IMR-90 (cell line): ENCODE measurements around the gene ZNF644. TPM values are rescaled to one million over a fixed set of nuclear protein-coding genes. Genes with fewer than 3 reads are reported as not detected.

Experiments used
- ATAC-seq: fragments of 200-7000 bp; cut with Tn5 transposase; 2 replicates; pipeline ENCODE4 v1.9.1; 2020; ENCODE audit warnings: low read depth, mild to moderate bottlenecking, moderate library complexity
- BruUV-seq: library from RNA; stranded (reverse); fragments of 400-500 nt; replicated peaks from 2 replicates; lab custom pipeline; 2021; lab: Mats Ljungman, UMichigan
- CTCF ChIA-PET: fragments of 300-600 bp; formaldehyde crosslinking; extraction: SDS; loops from one replicate; lab custom pipeline; 2021; ENCODE audit warnings: antibody characterized with exemption; lab: Yijun Ruan, JAX
- POLR2A ChIA-PET: fragments of 300-600 bp; sonication (Branson Sonifier 250); formaldehyde crosslinking; loops from one replicate; lab custom pipeline; 2022; ENCODE audit warnings: antibody characterized with exemption; ENCODE audit not compliant: unreplicated experiment; lab: Charles Lee
- DNase-seq: peaks from one replicate; pipeline ENCODE4 v3.0.0; 2013
- H2AFZ ChIP-seq: replicated peaks from 2 replicates; pipeline ENCODE3; 2013; ENCODE audit warnings: low read length, mild to moderate bottlenecking; ENCODE audit not compliant: poor library complexity
- H2AK5ac ChIP-seq: 2 replicates; pipeline ENCODE4 v1.6.1; 2013; ENCODE audit warnings: low read depth, low read length, inconsistent platforms
- H2AK9ac ChIP-seq: replicated peaks from 2 replicates; pipeline ENCODE3; 2013; ENCODE audit warnings: mild to moderate bottlenecking, low read depth, low read length, moderate library complexity; ENCODE audit not compliant: poor library complexity
- H2BK120ac ChIP-seq: 2 replicates; pipeline ENCODE4 v1.6.1; 2013; ENCODE audit warnings: low read depth, low read length, inconsistent platforms
- H2BK15ac ChIP-seq: 3 replicates; pipeline ENCODE4 v1.6.1; 2013; ENCODE audit warnings: low read depth, low read length, inconsistent platforms
- H2BK20ac ChIP-seq: 2 replicates; pipeline ENCODE4 v1.6.1; 2013; ENCODE audit warnings: low read depth, mild to moderate bottlenecking, inconsistent platforms, low read length, moderate library complexity
- H2BK5ac ChIP-seq: 2 replicates; pipeline ENCODE4 v1.6.1; 2013; ENCODE audit warnings: mild to moderate bottlenecking, low read depth, low read length, inconsistent platforms; ENCODE audit not compliant: poor library complexity, severe bottlenecking
- H3K14ac ChIP-seq: replicated peaks from 2 replicates; pipeline ENCODE4 v1.6.1; 2013; ENCODE audit warnings: low read depth, low read length, inconsistent platforms
- H3K18ac ChIP-seq: 2 replicates; pipeline ENCODE4 v1.6.1; 2013; ENCODE audit warnings: low read depth, low read length, control low read depth
- H3K23ac ChIP-seq: 2 replicates; pipeline ENCODE4 v1.6.1; 2013; ENCODE audit warnings: low read depth, low read length, inconsistent platforms
- H3K27ac ChIP-seq: 2 replicates; pipeline ENCODE4 v1.5.1; 2013; ENCODE audit warnings: mild to moderate bottlenecking, control low read depth, low read length; ENCODE audit not compliant: insufficient read depth
- H3K27me3 ChIP-seq: 2 replicates; pipeline ENCODE4 v1.6.1; 2013; ENCODE audit warnings: low read length; ENCODE audit not compliant: control insufficient read depth, insufficient read depth
- H3K36me3 ChIP-seq: 2 replicates; pipeline ENCODE4 v1.6.1; 2013; ENCODE audit warnings: low read length, mixed read lengths; ENCODE audit not compliant: control insufficient read depth, insufficient read depth
- H3K4ac ChIP-seq: 2 replicates; pipeline ENCODE4 v1.6.1; 2013; ENCODE audit warnings: low read depth, low read length, inconsistent platforms
- H3K4me1 ChIP-seq: 2 replicates; pipeline ENCODE4 v1.6.1; 2013; ENCODE audit warnings: low read length, mixed read lengths; ENCODE audit not compliant: control insufficient read depth, insufficient read depth
- H3K4me2 ChIP-seq: 2 replicates; pipeline ENCODE4 v1.6.1; 2013; ENCODE audit warnings: low read depth, mild to moderate bottlenecking, control low read depth, low read length, moderate library complexity
- H3K4me3 ChIP-seq: 2 replicates; pipeline ENCODE4 v1.5.1; 2013; ENCODE audit warnings: low read depth, mild to moderate bottlenecking, control low read depth, low read length, moderate library complexity; ENCODE audit not compliant: insufficient read depth
- H3K56ac ChIP-seq: 2 replicates; pipeline ENCODE4 v1.6.1; 2013; ENCODE audit warnings: low read length, inconsistent platforms; ENCODE audit not compliant: insufficient read depth; ENCODE audit errors: extremely low read depth
- H3K79me1 ChIP-seq, 2 experiments: 2 replicates each; pipeline ENCODE4 v1.6.1; 2013; ENCODE audit warnings: low read length in 2 of 2, inconsistent platforms in 1 of 2, low read depth in 1 of 2
- H3K9ac ChIP-seq: 2 replicates; pipeline ENCODE4 v1.6.1; 2013; ENCODE audit warnings: low read depth, low read length, control low read depth
- H3K9me1 ChIP-seq: 2 replicates; pipeline ENCODE4 v1.6.1; 2013; ENCODE audit warnings: low read length, inconsistent platforms; ENCODE audit not compliant: insufficient read depth
- H3K9me3 ChIP-seq: 2 replicates; pipeline ENCODE4 v1.6.1; 2013; ENCODE audit warnings: low read length; ENCODE audit not compliant: control insufficient read depth, insufficient read depth
- H4K20me1 ChIP-seq: 2 replicates; pipeline ENCODE4 v1.6.1; 2013; ENCODE audit warnings: low read length, inconsistent platforms; ENCODE audit not compliant: insufficient read depth
- H4K5ac ChIP-seq: 2 replicates; pipeline ENCODE4 v1.6.1; 2013; ENCODE audit warnings: mild to moderate bottlenecking, low read depth, low read length, control low read depth
- H4K8ac ChIP-seq, 2 experiments: 2 replicates each; pipeline ENCODE4 v1.6.1; 2013; ENCODE audit warnings: low read depth in 2 of 2, low read length in 2 of 2, control low read depth in 1 of 2, inconsistent platforms in 1 of 2
- H4K91ac ChIP-seq: 2 replicates; pipeline ENCODE4 v1.6.1; 2013; ENCODE audit warnings: low read depth, low read length, inconsistent platforms; ENCODE audit not compliant: insufficient read depth
- BHLHE40 ChIP-seq: fragments of 150-350 bp; IDR thresholded peaks from 2 replicates; pipeline ENCODE4 v1.6.1; 2016; ENCODE audit warnings: mild to moderate bottlenecking, low read depth, low read length
- CEBPB ChIP-seq: IDR thresholded peaks from 2 replicates; pipeline ENCODE4 v1.6.1; 2012; ENCODE audit warnings: low read depth, low read length, improper control_type of control experiment
- CHD1 ChIP-seq: IDR thresholded peaks from 2 replicates; pipeline ENCODE4 v1.6.1; 2012; ENCODE audit warnings: low read depth, low read length, improper control_type of control experiment
- CTCF ChIP-seq: conservative IDR thresholded peaks from 2 replicates; pipeline ENCODE4 v1.5.1; 2012; ENCODE audit warnings: mild to moderate bottlenecking, low read depth, low read length, improper control_type of control experiment
- ELK1 ChIP-seq: fragments of 150-350 bp; IDR thresholded peaks from 2 replicates; pipeline ENCODE4 v1.6.1; 2016; ENCODE audit warnings: low read depth, mild to moderate bottlenecking, low read length, moderate library complexity, borderline replicate concordance
- FOS ChIP-seq: fragments of 150-350 bp; IDR thresholded peaks from 2 replicates; pipeline ENCODE4 v1.6.1; 2016; ENCODE audit warnings: low read depth, low read length
- MAFK ChIP-seq: IDR thresholded peaks from 2 replicates; pipeline ENCODE4 v1.6.1; 2012; ENCODE audit warnings: low read depth, low read length, improper control_type of control experiment
- MAZ ChIP-seq: IDR thresholded peaks from 2 replicates; pipeline ENCODE4 v1.6.1; 2012; ENCODE audit warnings: low read depth, mild to moderate bottlenecking, low read length, improper control_type of control experiment, moderate library complexity, borderline replicate concordance
- MXI1 ChIP-seq: IDR thresholded peaks from 2 replicates; pipeline ENCODE4 v1.6.1; 2012; ENCODE audit warnings: low read depth, mild to moderate bottlenecking, low read length, moderate library complexity, borderline replicate concordance
- NFE2L2 ChIP-seq: fragments of 150-350 bp; IDR thresholded peaks from 2 replicates; pipeline ENCODE4 v1.6.1; 2016; ENCODE audit warnings: low read depth, mild to moderate bottlenecking, low read length
- POLR2A ChIP-seq: IDR thresholded peaks from 2 replicates; pipeline ENCODE4 v1.6.1; 2012; ENCODE audit warnings: mild to moderate bottlenecking, low read depth, low read length
- RAD21 ChIP-seq: IDR thresholded peaks from 2 replicates; pipeline ENCODE4 v1.6.1; 2012; ENCODE audit warnings: low read length, improper control_type of control experiment
- RCOR1 ChIP-seq: IDR thresholded peaks from 2 replicates; pipeline ENCODE4 v1.6.1; 2012; ENCODE audit warnings: mild to moderate bottlenecking, low read length, improper control_type of control experiment; ENCODE audit not compliant: insufficient replicate concordance
- RFX5 ChIP-seq: IDR thresholded peaks from 2 replicates; pipeline ENCODE4 v1.8.0; 2012; ENCODE audit warnings: low read depth, mild to moderate bottlenecking, low read length, moderate library complexity
- SMC3 ChIP-seq: fragments of 150-350 bp; IDR thresholded peaks from 2 replicates; pipeline ENCODE4 v1.6.1; 2016; ENCODE audit warnings: low read depth, mild to moderate bottlenecking, antibody characterized with exemption, low read length, moderate library complexity
- USF2 ChIP-seq: fragments of 150-350 bp; IDR thresholded peaks from 2 replicates; pipeline ENCODE4 v1.6.1; 2017; ENCODE audit warnings: mild to moderate bottlenecking, antibody characterized with exemption, low read length, low read depth
- WGBS, 2 experiments: methylation state at CpG; one replicate each; pipeline versions ENCODE4 v1.1.5 to v1.1.7; 2013; ENCODE audit warnings: missing lambda C conversion rate in 2 of 2; ENCODE audit not compliant: insufficient read length in 1 of 2; ENCODE audit errors: extremely low coverage in 2 of 2; 5-methylcytosine and 5-hydroxymethylcytosine counted together
- dilution Hi-C: fragments of 300-500 bp; cut with HindIII; formaldehyde crosslinking; loops from one replicate; pipeline ENCODE4 v1.14.3; 2018; ENCODE audit warnings: low sequenced_read_pairs; ENCODE audit not compliant: unreplicated experiment
- in situ Hi-C: fragments of 300-500 bp; cut with MboI; formaldehyde crosslinking; loops from 3 replicates; pipeline ENCODE4 v1.14.3; 2019; ENCODE audit warnings: low sequenced_read_pairs, inconsistent platforms, mixed read lengths
- intact Hi-C: fragments of 100-400 bp; cut with micrococcal nuclease; formaldehyde crosslinking; loops from 2 replicates; pipeline ENCODE4 v1.10.0; 2022
- polyA plus RNA-seq, 3 experiments: library from polyadenylated mRNA; depleted of rRNA; stranded (reverse); fragments of >200 nt; gene quantifications; 2 replicates each; pipeline ENCODE4 v1.2.3, GENCODE V29; 2012; ENCODE audit warnings: low replicate concordance in 1 of 3
- total RNA-seq: library from RNA; depleted of rRNA; stranded (reverse); fragments of >200 nt; gene quantifications from 2 replicates; pipeline ENCODE4 v1.2.3, GENCODE V29; 2012

The ZNF644 gene
- total and polyA plus RNA-seq, 2 of the 4 experiments (the other 2 are of a cell fraction): 9.0 to 45.3 TPM

- no peak overlapping the region for H3K23ac ChIP-seq
- no peaks in the 10 kb centered on the region for H3K9me1 ChIP-seq
- POLR2A ChIA-PET: no interaction called here
- no peak overlapping the region for H3K56ac ChIP-seq
- BruUV-seq: no TSS peak
- no peak overlapping the region for H2AFZ ChIP-seq
- DNase-seq (no peak), ATAC-seq (no peak)
- H3K18ac ChIP-seq: no peak overlapping the region
- no peak overlapping the region for H3K27ac ChIP-seq
- no peak overlapping the region for H3K9ac ChIP-seq
- H3K36me3 ChIP-seq: no peaks in the 10 kb centered on the region
- CTCF ChIA-PET: no interaction called here
- no peak overlapping the region for H2BK20ac ChIP-seq
- H3K4me1 ChIP-seq: no peaks in the 10 kb centered on the region
- no peak overlapping the region for H3K14ac ChIP-seq
- TF ChIP-seq ELK1 (no peak), BHLHE40 (no peak), USF2 (no peak), RFX5 (no peak), MAFK (no peak), MAZ (no peak), RAD21 (no peak), RCOR1 (no peak), FOS (no peak), SMC3 (no peak), CEBPB (no peak), CTCF (no peak), CHD1 (no peak), MXI1 (no peak), NFE2L2 (no peak), POLR2A (no peak)
- no peak overlapping the region for H3K4me2 ChIP-seq
- dilution Hi-C loops: no loop called here
- H2AK5ac ChIP-seq: no peak overlapping the region
- H3K9me3 ChIP-seq: no peaks in the 10 kb centered on the region
- H2AK9ac ChIP-seq: no peak overlapping the region
- no peak overlapping the region for H4K5ac ChIP-seq
- no peak overlapping the region for H4K91ac ChIP-seq
- H3K4ac ChIP-seq: no peak overlapping the region
- H3K4me3 ChIP-seq: no peak overlapping the region
- no peak overlapping the region for H4K8ac ChIP-seq
- in situ Hi-C loops: no loop called here
- WGBS, 2 experiments: no CpG with 5 or more reads among the region's 1 CpG
- no peaks in the 10 kb centered on the region for H4K20me1 ChIP-seq
- no peaks in the 10 kb centered on the region for H3K79me1 ChIP-seq
- peaks cover 2% of the 10 kb centered on the region for H3K27me3 ChIP-seq
- no peak overlapping the region for H2BK5ac ChIP-seq
- no peak overlapping the region for H2BK15ac ChIP-seq
- intact Hi-C loops: no loop called here
- no peak overlapping the region for H2BK120ac ChIP-seq
These were observed 9.2 kb upstream of the ZNF644 start for GRCh38 chr1:91031081-91031480.
